GM15510 (cell line): ENCODE data around the gene CHAD.

Experiments
- POLR2A ChIP-seq: IDR thresholded peaks from 3 replicates; pipeline ENCODE4 v1.6.1; 2011; ENCODE audit warnings: borderline replicate concordance; ENCODE audit not compliant: insufficient read length; ENCODE audit errors: extremely low read depth

The CHAD gene

GRCh38 chr17:50432125-50432762 lies 36.4 kb downstream of the CHAD start:
- no peak for TF ChIP-seq POLR2A

DNA sequence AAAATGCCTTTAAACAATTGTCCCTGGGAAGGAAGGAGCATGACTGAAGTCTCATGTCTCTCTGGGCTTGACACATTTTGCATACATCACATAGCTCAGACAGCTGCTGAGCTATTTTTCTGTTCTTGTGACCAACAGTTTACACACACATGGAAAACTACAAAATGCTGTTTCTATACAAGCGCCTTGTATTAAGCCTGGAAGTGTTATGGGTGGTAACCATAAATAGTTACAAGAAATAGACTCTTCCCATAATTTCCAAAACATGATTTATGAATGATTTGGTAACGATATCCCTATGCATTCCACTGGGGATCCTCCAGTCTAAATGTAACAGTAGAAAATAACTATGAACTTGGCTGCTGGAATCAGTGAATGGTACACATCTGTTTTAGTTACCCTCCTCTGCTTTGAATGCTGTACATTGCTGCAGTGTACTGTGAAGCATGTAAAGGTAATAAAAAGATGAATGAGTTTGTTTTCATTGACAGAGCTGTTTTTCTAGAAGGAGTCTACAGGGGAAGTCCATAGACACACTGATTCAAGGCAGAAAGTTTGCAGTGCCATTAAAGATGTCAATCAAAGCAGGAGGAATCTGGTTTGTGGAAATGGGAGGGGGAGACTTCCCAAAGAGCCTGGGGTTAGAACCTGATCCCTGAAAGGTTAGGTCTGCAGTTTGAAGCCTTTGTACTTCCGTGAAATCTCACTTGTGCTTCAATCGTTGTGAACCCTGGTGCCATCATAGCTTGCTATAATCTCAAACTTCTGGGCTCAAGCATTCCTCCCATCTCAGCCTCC lies 37.7 kb downstream of the CHAD start:
- TF ChIP-seq POLR2A, result no peak

DNA sequence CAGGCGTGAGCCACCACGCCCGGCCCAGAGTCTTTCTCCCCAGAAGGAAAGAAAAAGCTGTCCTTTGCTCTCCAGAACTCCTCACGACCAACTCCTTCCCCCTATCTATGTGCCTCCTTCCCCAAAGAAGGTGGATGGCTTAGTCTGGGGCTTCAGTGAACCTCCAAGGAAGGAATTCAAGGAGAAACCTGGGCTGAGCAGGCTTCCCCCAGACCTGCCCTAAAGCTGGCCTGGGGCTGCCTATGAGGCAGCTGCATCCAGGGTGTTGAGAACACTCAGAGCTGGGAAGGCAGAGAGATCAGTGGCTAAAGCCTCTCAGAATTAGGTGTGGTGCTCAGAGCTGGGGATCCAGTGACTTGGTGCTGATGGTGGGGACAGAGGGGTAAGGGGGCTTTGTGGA lies 38.9 kb downstream of the CHAD start:
- TF ChIP-seq POLR2A, result no peak

GRCh38 chr17:50428831-50429424 lies 39.8 kb downstream of the CHAD start:
- no peak for TF ChIP-seq POLR2A

GRCh38 chr17:50426814-50427787 lies 41.6 kb downstream of the CHAD start:
- TF ChIP-seq POLR2A, result peak; percentile 33

DNA sequence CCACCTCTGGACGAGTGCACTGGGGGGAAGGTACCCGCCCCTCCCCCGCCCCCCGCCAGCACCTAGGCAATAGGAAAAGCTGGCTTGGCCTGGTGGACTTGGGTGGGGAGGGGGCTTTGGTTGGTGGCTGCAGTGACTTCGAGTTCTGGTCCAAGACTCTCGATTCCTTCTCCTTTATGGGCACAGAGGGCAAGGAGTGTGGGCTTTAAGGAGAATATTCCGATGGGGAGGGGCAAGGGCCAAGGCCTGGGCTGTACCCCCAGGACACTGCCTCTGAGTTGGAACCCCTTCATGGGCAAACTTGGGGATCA lies 42.3 kb downstream of the CHAD start:
- TF ChIP-seq POLR2A, result no peak

GRCh38 chr17:50425682-50426471 lies 42.8 kb downstream of the CHAD start, which contains the start of gene ACSF2:
Gene ACSF2, plus strand, starts transcription at chr17:50426218. Its CDS starts 44 bp downstream, at chr17:50426262.
- peak; percentile 62 for TF ChIP-seq POLR2A

DNA sequence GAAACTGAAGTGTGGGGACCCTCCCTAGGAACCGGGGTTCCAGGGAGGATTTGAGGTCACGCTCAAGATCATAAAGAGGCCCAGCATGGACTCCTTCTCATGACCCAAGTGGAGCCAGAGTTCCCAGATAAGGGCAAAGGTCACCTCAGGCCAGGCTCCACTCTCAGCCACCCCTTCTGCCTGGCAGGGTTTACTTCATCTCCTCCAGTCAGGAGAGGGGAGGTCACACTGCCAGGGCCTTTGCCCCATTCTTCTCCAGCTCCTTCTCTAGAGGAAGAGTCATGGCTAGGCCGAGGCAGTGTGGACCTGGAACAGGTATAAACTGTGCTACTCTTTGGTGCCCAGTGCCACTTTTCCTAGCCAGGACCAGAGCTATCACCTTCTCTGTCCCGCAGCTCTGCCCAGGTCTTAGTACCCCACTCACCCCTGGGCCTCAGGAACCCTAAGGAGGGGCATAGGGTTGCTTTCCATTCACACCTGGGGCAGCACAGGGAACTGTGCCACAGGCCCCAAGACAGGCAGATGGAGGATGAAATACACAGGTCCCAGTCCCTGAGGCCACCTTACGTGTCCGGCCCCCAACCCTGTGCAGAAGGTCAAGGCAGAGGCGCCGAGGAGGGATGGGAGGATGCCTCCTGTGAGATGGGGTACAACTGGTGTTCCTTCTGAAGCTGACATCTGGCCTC lies 43.5 kb downstream of the CHAD start:
- no peak for TF ChIP-seq POLR2A

DNA sequence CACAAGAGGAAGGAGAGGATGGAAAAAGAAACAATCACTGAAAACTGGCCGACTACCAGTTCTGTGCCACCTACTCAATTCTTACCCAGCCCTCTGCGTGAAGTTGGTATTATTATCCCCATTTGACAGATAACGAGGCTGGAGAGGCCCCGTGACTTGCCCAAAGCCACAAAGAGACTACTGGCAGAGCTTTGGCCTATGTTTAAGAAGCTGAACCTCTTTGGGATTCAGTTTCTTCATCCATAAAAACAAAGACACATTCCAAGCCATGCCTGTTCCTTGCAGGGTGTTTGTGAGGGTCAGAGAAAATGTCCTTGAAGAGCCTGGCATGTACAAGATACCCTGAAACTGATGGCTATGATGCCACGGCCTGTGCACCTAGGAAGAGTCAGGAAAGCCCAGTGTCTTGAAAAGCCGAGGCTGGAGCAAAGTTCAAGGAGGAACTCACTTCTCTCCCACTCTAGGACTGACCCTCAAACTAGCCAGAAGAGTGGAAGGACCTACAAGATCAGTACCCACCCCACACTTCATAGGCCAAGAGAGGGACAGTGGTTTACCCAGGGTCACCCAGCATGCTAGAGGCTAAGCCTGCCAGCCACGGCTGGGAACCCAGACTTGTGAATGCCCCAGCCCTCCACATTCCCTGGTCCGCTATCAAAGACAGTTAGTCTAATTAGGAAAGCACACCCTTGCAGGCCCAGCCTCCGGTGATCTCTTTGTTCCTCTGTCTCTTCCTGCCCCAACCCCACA lies 44.3 kb downstream of the CHAD start:
- no peak for TF ChIP-seq POLR2A

- no peak for TF ChIP-seq POLR2A
Measured at GRCh38 chr17:50423553-50424159, 45.0 kb downstream of the CHAD start.

GRCh38 chr17:50422738-50423137 lies 45.9 kb downstream of the CHAD start:
- TF ChIP-seq POLR2A, result no peak

DNA sequence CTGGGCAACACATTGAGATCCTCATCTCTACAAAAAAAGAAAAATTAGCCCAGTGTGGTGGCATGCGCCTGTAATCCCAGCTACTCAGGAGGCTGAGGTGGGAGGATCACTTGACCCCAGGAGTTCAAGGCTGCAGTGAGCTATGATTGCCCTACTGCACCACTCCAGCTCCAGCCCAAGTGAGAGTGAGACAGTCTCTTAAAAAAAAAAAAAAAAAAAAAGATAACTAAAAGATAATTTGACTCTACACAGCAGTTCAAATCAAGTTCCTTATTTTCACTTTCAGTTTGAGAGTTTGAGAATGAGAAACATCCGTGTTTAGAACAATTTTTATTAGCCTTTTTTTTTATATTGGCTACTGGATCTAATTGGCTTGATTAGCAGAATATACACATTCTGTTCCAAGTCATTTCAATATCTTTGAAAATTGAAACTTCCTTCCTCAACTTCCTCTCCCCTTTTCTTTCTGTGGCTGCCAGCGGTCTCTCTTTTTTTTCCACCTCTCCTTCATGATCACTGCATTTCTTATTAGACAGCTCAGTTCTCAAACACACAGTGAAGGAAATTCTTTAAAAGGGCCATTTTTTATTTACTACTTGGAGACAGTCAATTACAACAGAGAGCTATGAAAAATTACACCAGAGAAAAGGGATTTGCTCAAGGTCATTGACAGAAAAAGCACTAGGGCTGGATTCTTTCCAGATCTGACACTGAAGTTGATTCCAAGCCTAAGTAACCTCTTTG lies 47.2 kb downstream of the CHAD start:
- TF ChIP-seq POLR2A, result no peak

- TF ChIP-seq POLR2A, result no peak
Measured at GRCh38 chr17:50420419-50421112, 48.1 kb downstream of the CHAD start.
